ENCODE data around the gene SOX4.

The SOX4 gene

GRCh38 chr6:21614226-21614625 is 20.7 kb downstream of the SOX4 start:
- no peak for DNase-seq

- DNase-seq: peak in 3 of 4 experiments; percentile 42 to 60 (median 59)
These were observed 22.0 kb downstream of the SOX4 start for GRCh38 chr6:21615504-21615903.

GRCh38 chr6:21616005-21616404 is 22.5 kb downstream of the SOX4 start:
- peak in 1 of 4 experiments; percentile 9 for DNase-seq

- DNase-seq: no peak
These were observed 32.1 kb downstream of the SOX4 start for GRCh38 chr6:21625642-21626041.

- DNase-seq: no peak
These were observed 33.2 kb downstream of the SOX4 start for GRCh38 chr6:21626756-21627155.

GRCh38 chr6:21628160-21628559 is 34.6 kb downstream of the SOX4 start:
- DNase-seq: peak; percentile 44 to 55 (median 44)

GRCh38 chr6:21633511-21634109 is 40.1 kb downstream of the SOX4 start:
- DNase-seq: no peak

- DNase-seq: peak in 2 of 4 experiments; percentile 5 to 11
These were observed 41.0 kb downstream of the SOX4 start for GRCh38 chr6:21634582-21634981.

GRCh38 chr6:21636876-21637275 is 43.3 kb downstream of the SOX4 start:
- no peak for DNase-seq

- no peak for DNase-seq
These were observed 45.8 kb downstream of the SOX4 start for GRCh38 chr6:21639316-21639715.

All from suppressor macrophage (primary cell).